ENCODE data around the gene COMP. TPM values are rescaled to one million over a fixed set of nuclear protein-coding genes. Genes with fewer than 3 reads are reported as not detected.

The COMP gene
- total RNA-seq, 1 experiment from 2014 or later = 0.04 TPM

- H3K9me3 ChIP-seq (ENCODE audit: low read length) = no peaks in the 10 kb centered on the region
- no peaks in the 10 kb centered on the region for H3F3A ChIP-seq (ENCODE audit: low read length, unreplicated experiment)
- BruUV-seq (replicated peaks) = no TSS peak
- H3K79me2 ChIP-seq (ENCODE audit: low read length) = no peaks in the 10 kb centered on the region
- no peak for ATAC-seq
- H3K27me3 ChIP-seq (ENCODE audit: low read length) = no peaks in the 10 kb centered on the region
- H3K9ac ChIP-seq (ENCODE audit: low read length) = no peak overlapping the region
- no peak for TF ChIP-seq EZH2 (IDR thresholded peaks at IDR 0.05; ENCODE audit: low read length, unreplicated experiment)
- TF ChIP-seq, protein P1, sequence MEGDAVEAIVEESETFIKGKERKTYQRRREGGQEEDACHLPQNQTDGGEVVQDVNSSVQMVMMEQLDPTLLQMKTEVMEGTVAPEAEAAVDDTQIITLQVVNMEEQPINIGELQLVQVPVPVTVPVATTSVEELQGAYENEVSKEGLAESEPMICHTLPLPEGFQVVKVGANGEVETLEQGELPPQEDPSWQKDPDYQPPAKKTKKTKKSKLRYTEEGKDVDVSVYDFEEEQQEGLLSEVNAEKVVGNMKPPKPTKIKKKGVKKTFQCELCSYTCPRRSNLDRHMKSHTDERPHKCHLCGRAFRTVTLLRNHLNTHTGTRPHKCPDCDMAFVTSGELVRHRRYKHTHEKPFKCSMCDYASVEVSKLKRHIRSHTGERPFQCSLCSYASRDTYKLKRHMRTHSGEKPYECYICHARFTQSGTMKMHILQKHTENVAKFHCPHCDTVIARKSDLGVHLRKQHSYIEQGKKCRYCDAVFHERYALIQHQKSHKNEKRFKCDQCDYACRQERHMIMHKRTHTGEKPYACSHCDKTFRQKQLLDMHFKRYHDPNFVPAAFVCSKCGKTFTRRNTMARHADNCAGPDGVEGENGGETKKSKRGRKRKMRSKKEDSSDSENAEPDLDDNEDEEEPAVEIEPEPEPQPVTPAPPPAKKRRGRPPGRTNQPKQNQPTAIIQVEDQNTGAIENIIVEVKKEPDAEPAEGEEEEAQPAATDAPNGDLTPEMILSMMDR (conservative IDR thresholded peaks at IDR 0.05; ENCODE audit: low read depth, low read length) = no peak
- no peak for TF ChIP-seq EZH2phosphoT487 (IDR thresholded peaks at IDR 0.05; ENCODE audit: borderline replicate concordance, low read length)
- POLR2A ChIA-PET (ENCODE audit: unreplicated experiment) = no interaction called here
- no peak overlapping the region for H3K4me2 ChIP-seq (ENCODE audit: low read length)
- no peak overlapping the region for H3K4me3 ChIP-seq (ENCODE audit: low read length)
- H3K27ac ChIP-seq (ENCODE audit: low read length) = no peak overlapping the region
- peaks cover under 1% of the 10 kb centered on the region; the same call in 1 of the 2 replicates for H3K4me1 ChIP-seq (ENCODE audit: insufficient read depth, low read length)
- no peaks in the 10 kb centered on the region for H3K36me3 ChIP-seq (ENCODE audit: low read depth, low read length)
- no peak for DNase-seq
- H4K20me1 ChIP-seq (ENCODE audit: low read length) = no peaks in the 10 kb centered on the region; the same call in 1 of the 2 replicates
- no peaks in the 10 kb centered on the region for H3K9me2 ChIP-seq (replicated peaks; ENCODE audit: low read length)
- intact Hi-C loops (cut with micrococcal nuclease) = no loop called here
- CTCF ChIA-PET = no interaction called here
- no peak overlapping the region for H2AFZ ChIP-seq (ENCODE audit: low read length)
Measured at GRCh38 chr19:18746401-18747325, 44.4 kb downstream of the COMP start.

GRCh38 chr19:18745931-18746330 lies 45.2 kb downstream of the COMP start:
- Histone ChIP-seq H3K4me3 (ENCODE audit: low read length) (no peak overlapping the region), H3K36me3 (ENCODE audit: low read depth, low read length) (no peaks in the 10 kb centered on the region), H3K9me2 (replicated peaks; ENCODE audit: low read length) (no peaks in the 10 kb centered on the region), H3K9ac (ENCODE audit: low read length) (no peak overlapping the region), H3K9me3 (ENCODE audit: low read length) (no peaks in the 10 kb centered on the region), H3K4me2 (ENCODE audit: low read length) (no peak overlapping the region), H3F3A (ENCODE audit: low read length, unreplicated experiment) (no peaks in the 10 kb centered on the region), H3K79me2 (ENCODE audit: low read length) (no peaks in the 10 kb centered on the region), H3K4me1 (ENCODE audit: insufficient read depth, low read length) (peaks cover 8% of the 10 kb centered on the region; the same call in 1 of the 2 replicates), H4K20me1 (ENCODE audit: low read length) (no peaks in the 10 kb centered on the region; the same call in 1 of the 2 replicates), H3K27me3 (ENCODE audit: low read length) (no peaks in the 10 kb centered on the region), H3K27ac (ENCODE audit: low read length) (no peak overlapping the region), H2AFZ (ENCODE audit: low read length) (no peak overlapping the region)
- DNase-seq (no peak), ATAC-seq (no peak)
- TF ChIP-seq EZH2phosphoT487 (IDR thresholded peaks at IDR 0.05; ENCODE audit: borderline replicate concordance, low read length) = no peak
- TF ChIP-seq EZH2 (IDR thresholded peaks at IDR 0.05; ENCODE audit: low read length, unreplicated experiment) = no peak
- TF ChIP-seq, protein P1 (conservative IDR thresholded peaks at IDR 0.05; ENCODE audit: low read depth, low read length) = no peak
- intact Hi-C loops (cut with micrococcal nuclease) = no loop called here
- no TSS peak for BruUV-seq (replicated peaks)
- ChIA-PET CTCF (no interaction called here), POLR2A (ENCODE audit: unreplicated experiment) (no interaction called here)
